HCT116 (cell line): ENCODE measurements around the gene DPH5. TPM values are rescaled to one million over a fixed set of nuclear protein-coding genes. Genes with fewer than 3 reads are reported as not detected.

Experiments used
- ATAC-seq: fragments of 200-7000 bp; cut with Tn5 transposase; 2 replicates; pipeline ENCODE4 v1.9.1; 2020; ENCODE audit warnings: mild to moderate bottlenecking, moderate library complexity
- BruUV-seq: library from RNA; stranded (reverse); fragments of 400-500 nt; replicated peaks from 2 replicates; lab custom pipeline; 2021; lab: Mats Ljungman, UMichigan
- CTCF ChIA-PET: fragments of 300-600 bp; sonication (Branson Sonifier 250); formaldehyde crosslinking; loops from one replicate; lab custom pipeline; 2021; ENCODE audit warnings: antibody characterized with exemption; lab: Charles Lee
- POLR2A ChIA-PET: fragments of 300-600, 350-600 bp; sonication (Branson Sonifier 250); formaldehyde crosslinking; loops from one replicate; lab custom pipeline; 2021; ENCODE audit warnings: antibody characterized with exemption; lab: Charles Lee
- RAD21 ChIA-PET, 2 experiments: fragments of 300-600 bp; sonication (Branson Sonifier 250); formaldehyde crosslinking; loops; one replicate each; lab custom pipeline; 2023; ENCODE audit warnings: low total read pairs in 2 of 2; ENCODE audit not compliant: uncharacterized antibody in 2 of 2, unreplicated experiment in 2 of 2, low non-redundant PET in 1 of 2; lab: Charles Lee
- DNase-seq: peaks from one replicate; pipeline ENCODE4 v3.0.0-alpha.2; 2010; ENCODE audit warnings: low read depth, low spot score
- H2AFZ ChIP-seq: fragments of 200-600 bp; shearing (Covaris generic), sonication (generic); 2 replicates; pipeline ENCODE4 v1.6.1; 2017; ENCODE audit warnings: low read depth, mixed run types, mixed read lengths, antibody characterized with exemption, low read length; ENCODE audit not compliant: poor library complexity, severe bottlenecking
- H3K27ac ChIP-seq: 2 replicates; pipeline ENCODE4 v1.5.1; 2012; ENCODE audit warnings: low read depth, low read length
- H3K27me3 ChIP-seq: fragments of 200-600 bp; sonication (generic); 2 replicates; pipeline ENCODE4 v1.6.1; 2016; ENCODE audit warnings: mixed run types, low read length, mixed read lengths; ENCODE audit not compliant: insufficient read depth
- H3K36me3 ChIP-seq, 2 experiments: fragments of 200-500 bp in 1 of 2; fragments of 200-600 bp in 1 of 2; sonication (Bioruptor generic) in 1 of 2; sonication (generic) in 1 of 2; 2 replicates each; pipeline versions ENCODE4 v1.5.1 to v1.6.1; 2014 to 2016; ENCODE audit warnings: low read length in 2 of 2, inconsistent platforms in 1 of 2, mixed read lengths in 1 of 2, mixed run types in 1 of 2; ENCODE audit not compliant: insufficient read depth in 2 of 2, control insufficient read depth in 1 of 2
- H3K4me1 ChIP-seq, 2 experiments: fragments of 200-600 bp in 1 of 2; sonication (generic) in 1 of 2; 2 replicates each; pipeline versions ENCODE4 v1.5.1 to v1.6.1; 2012 to 2017; ENCODE audit warnings: low read length in 2 of 2, inconsistent platforms in 1 of 2, mild to moderate bottlenecking in 1 of 2, mixed read lengths in 1 of 2, mixed run types in 1 of 2, moderate library complexity in 1 of 2; ENCODE audit not compliant: insufficient read depth in 2 of 2, control insufficient read depth in 1 of 2
- H3K4me2 ChIP-seq: fragments of 200-600 bp; sonication (generic); 2 replicates; pipeline ENCODE4 v1.6.1; 2017; ENCODE audit warnings: mixed run types, low read length, mixed read lengths
- H3K4me3 ChIP-seq, 2 experiments: fragments of 200-600 bp in 1 of 2; sonication (generic) in 1 of 2; replicated peaks in 1 of 2; 2 replicates each; pipeline ENCODE4 v1.5.1; 2011 to 2016; ENCODE audit warnings: low read length in 2 of 2, control low read depth in 1 of 2, low read depth in 1 of 2, mild to moderate bottlenecking in 1 of 2, mixed read lengths in 1 of 2, mixed run types in 1 of 2
- H3K79me2 ChIP-seq: fragments of 200-600 bp; sonication (generic); 2 replicates; pipeline ENCODE4 v1.6.1; 2017; ENCODE audit warnings: mild to moderate bottlenecking, mixed run types, low read length, moderate library complexity, mixed read lengths; ENCODE audit not compliant: insufficient read depth
- H3K9ac ChIP-seq: fragments of 200-600 bp; sonication (generic); 2 replicates; pipeline ENCODE4 v1.6.1; 2016; ENCODE audit warnings: low read length, mixed read lengths
- H3K9me2 ChIP-seq: fragments of 200-600 bp; sonication (generic), shearing (Covaris generic); 2 replicates; pipeline ENCODE4 v1.6.1; 2017; ENCODE audit warnings: mixed run types, mild to moderate bottlenecking, moderate library complexity; ENCODE audit not compliant: insufficient read depth
- H3K9me3 ChIP-seq, 2 experiments: fragments of 200-500 bp in 1 of 2; fragments of 200-600 bp in 1 of 2; sonication (Bioruptor generic) in 1 of 2; sonication (generic) in 1 of 2; 2 replicates each; pipeline ENCODE4 v1.6.1; 2014 to 2017; ENCODE audit warnings: low read length in 2 of 2, mixed read lengths in 2 of 2, inconsistent platforms in 1 of 2, low read depth in 1 of 2, mild to moderate bottlenecking in 1 of 2, mixed run types in 1 of 2, moderate library complexity in 1 of 2; ENCODE audit not compliant: control insufficient read depth in 1 of 2, insufficient read depth in 1 of 2
- H4K20me1 ChIP-seq: fragments of 200-600 bp; sonication (generic), shearing (Covaris generic); 2 replicates; pipeline ENCODE4 v1.6.1; 2017; ENCODE audit warnings: mixed run types, mild to moderate bottlenecking, moderate library complexity; ENCODE audit not compliant: insufficient read depth
- ATF3 ChIP-seq: IDR thresholded peaks from 2 replicates; pipeline ENCODE4 v1.6.1; 2012
- EGR1 ChIP-seq: IDR thresholded peaks from 2 replicates; pipeline ENCODE4 v1.6.1; 2012; ENCODE audit warnings: low read depth
- ELF1 ChIP-seq: IDR thresholded peaks from 2 replicates; pipeline ENCODE4 v1.6.1; 2012; ENCODE audit warnings: low read depth, borderline replicate concordance
- MAX ChIP-seq: IDR thresholded peaks from 2 replicates; pipeline ENCODE4 v1.6.1; 2012
- POLR2AphosphoS5 ChIP-seq: IDR thresholded peaks from 2 replicates; pipeline ENCODE4 v1.6.1; 2011; ENCODE audit warnings: mild to moderate bottlenecking, low read depth, low read length, moderate library complexity
- RAD21 ChIP-seq: IDR thresholded peaks from 2 replicates; pipeline ENCODE4 v1.6.1; 2012; ENCODE audit warnings: low read depth, mild to moderate bottlenecking
- SIN3A ChIP-seq: IDR thresholded peaks from 2 replicates; pipeline ENCODE4 v1.6.1; 2012; ENCODE audit warnings: low read depth
- SP1 ChIP-seq: IDR thresholded peaks from 2 replicates; pipeline ENCODE4 v1.6.1; 2012; ENCODE audit warnings: low read depth
- SRF ChIP-seq: IDR thresholded peaks from 2 replicates; pipeline ENCODE4 v1.6.1; 2012; ENCODE audit warnings: low read depth
- YY1 ChIP-seq: IDR thresholded peaks from 2 replicates; pipeline ENCODE4 v1.6.1; 2011; ENCODE audit warnings: low read length, low read depth, moderate library complexity, mild to moderate bottlenecking; ENCODE audit not compliant: insufficient replicate concordance; ENCODE audit errors: extremely low read depth
- ZFX ChIP-seq: fragments of 450-650 bp; IDR thresholded peaks from 2 replicates; pipeline ENCODE4 v1.6.1; 2017
- intact Hi-C: fragments of 100-400 bp; cut with micrococcal nuclease; formaldehyde crosslinking; loops from 2 replicates; pipeline ENCODE4 v1.10.0; 2022
- total RNA-seq: library from RNA; stranded (reverse); gene quantifications from one replicate; pipeline ENCODE4 v1.2.1, GENCODE V29; 2021; ENCODE audit not compliant: unreplicated experiment

The DPH5 gene
- total RNA-seq, 1 experiment from 2014 or later: 55.8 TPM

GRCh38 chr1:101022294-101022693, 3.3 kb downstream of the DPH5 start:
- H3K4me1 ChIP-seq: peaks cover 4 to 12% of the 10 kb centered on the region in 2 experiments; a peak in 3 of 4 replicates
- RAD21 ChIA-PET: no interaction called here
- no peak for TF ChIP-seq ATF3
- TF ChIP-seq RAD21: no peak
- TF ChIP-seq ELF1: no peak
- H2AFZ ChIP-seq: no peak overlapping the region
- no peaks in the 10 kb centered on the region for H3K9me2 ChIP-seq
- no peak overlapping the region for H3K4me3 ChIP-seq
- POLR2A ChIA-PET: no interaction called here
- no peaks in the 10 kb centered on the region for H3K27me3 ChIP-seq
- no peak overlapping the region for H3K9ac ChIP-seq
- no peak for ATAC-seq
- H3K4me2 ChIP-seq: no peak overlapping the region
- peaks cover 2 to 8% of the 10 kb centered on the region in 2 experiments; a peak in 3 of 4 replicates for H3K36me3 ChIP-seq
- H3K9me3 ChIP-seq: no peaks in the 10 kb centered on the region
- no peak for DNase-seq
- no peak overlapping the region for H3K27ac ChIP-seq
- H3K79me2 ChIP-seq: peaks cover 52% of the 10 kb centered on the region
- no TSS peak for BruUV-seq
- peaks cover 4% of the 10 kb centered on the region; the same call in 1 of the 2 replicates for H4K20me1 ChIP-seq
- intact Hi-C loops: loop anchor here (10.0 kb wide), 2 partner anchors 213 to 263 kb away; partner anchors contain the start of gene S1PR1
- CTCF ChIA-PET: no interaction called here

GRCh38 chr1:101017448-101017847, 8.1 kb downstream of the DPH5 start:
- no peak overlapping the region for H2AFZ ChIP-seq
- ChIA-PET RAD21 (no interaction called here), POLR2A (no interaction called here), CTCF (no interaction called here)
- DNase-seq (no peak), ATAC-seq (no peak)
- no peak overlapping the region for H3K27ac ChIP-seq
- H3K4me2 ChIP-seq: no peak overlapping the region
- H3K36me3 ChIP-seq: peaks cover 2 to 22% of the 10 kb centered on the region in 2 experiments; a peak in 3 of 4 replicates
- no TSS peak for BruUV-seq
- H3K4me1 ChIP-seq: no peaks in the 10 kb centered on the region
- no peak for TF ChIP-seq POLR2AphosphoS5
- no peak for TF ChIP-seq SP1
- TF ChIP-seq SRF: no peak
- no peak for TF ChIP-seq ZFX
- no peak for TF ChIP-seq ELF1
- TF ChIP-seq MAX: no peak
- no peak for TF ChIP-seq SIN3A
- TF ChIP-seq ATF3: no peak
- no peak for TF ChIP-seq YY1
- no peak for TF ChIP-seq EGR1
- H3K27me3 ChIP-seq: no peaks in the 10 kb centered on the region
- H3K9me3 ChIP-seq: no peaks in the 10 kb centered on the region
- no peaks in the 10 kb centered on the region for H3K9me2 ChIP-seq
- H3K79me2 ChIP-seq: peaks cover 16% of the 10 kb centered on the region
- intact Hi-C loops: no loop called here
- H4K20me1 ChIP-seq: peaks cover 4% of the 10 kb centered on the region; the same call in 1 of the 2 replicates
- no peak overlapping the region for H3K9ac ChIP-seq
- H3K4me3 ChIP-seq: no peak overlapping the region
